Fibroblast of upper back skin (primary cell): ENCODE measurements around the gene CLEC10A.
A peak's percentile ranks its signal among the peaks of the same experiment; 100 is the strongest.

Experiments
- DNase-seq: peaks from one replicate; pipeline ENCODE4 v3.0.0-alpha.2; 2013

The CLEC10A gene

DNA sequence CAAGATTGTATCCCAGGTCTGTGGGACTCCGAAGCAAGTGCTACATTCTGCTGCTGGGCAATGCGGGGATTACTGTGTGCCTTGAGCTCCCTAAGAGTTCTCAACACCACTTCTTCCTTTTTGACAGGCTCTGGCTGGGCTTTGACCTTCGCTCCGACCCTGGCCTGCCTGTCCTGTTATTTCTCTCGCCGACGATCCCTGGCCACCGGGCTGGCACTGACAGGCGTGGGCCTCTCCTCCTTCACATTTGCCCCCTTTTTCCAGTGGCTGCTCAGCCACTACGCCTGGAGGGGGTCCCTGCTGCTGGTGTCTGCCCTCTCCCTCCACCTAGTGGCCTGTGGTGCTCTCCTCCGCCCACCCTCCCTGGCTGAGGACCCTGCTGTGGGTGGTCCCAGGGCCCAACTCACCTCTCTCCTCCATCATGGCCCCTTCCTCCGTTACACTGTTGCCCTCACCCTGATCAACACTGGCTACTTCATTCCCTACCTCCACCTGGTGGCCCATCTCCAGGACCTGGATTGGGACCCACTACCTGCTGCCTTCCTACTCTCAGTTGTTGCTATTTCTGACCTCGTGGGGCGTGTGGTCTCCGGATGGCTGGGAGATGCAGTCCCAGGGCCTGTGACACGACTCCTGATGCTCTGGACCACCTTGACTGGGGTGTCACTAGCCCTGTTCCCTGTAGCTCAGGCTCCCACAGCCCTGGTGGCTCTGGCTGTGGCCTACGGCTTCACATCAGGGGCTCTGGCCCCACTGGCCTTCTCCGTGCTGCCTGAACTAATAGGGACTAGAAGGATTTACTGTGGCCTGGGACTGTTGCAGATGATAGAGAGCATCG, 41.8 kb downstream of the CLEC10A start:
- no peak for DNase-seq

DNA sequence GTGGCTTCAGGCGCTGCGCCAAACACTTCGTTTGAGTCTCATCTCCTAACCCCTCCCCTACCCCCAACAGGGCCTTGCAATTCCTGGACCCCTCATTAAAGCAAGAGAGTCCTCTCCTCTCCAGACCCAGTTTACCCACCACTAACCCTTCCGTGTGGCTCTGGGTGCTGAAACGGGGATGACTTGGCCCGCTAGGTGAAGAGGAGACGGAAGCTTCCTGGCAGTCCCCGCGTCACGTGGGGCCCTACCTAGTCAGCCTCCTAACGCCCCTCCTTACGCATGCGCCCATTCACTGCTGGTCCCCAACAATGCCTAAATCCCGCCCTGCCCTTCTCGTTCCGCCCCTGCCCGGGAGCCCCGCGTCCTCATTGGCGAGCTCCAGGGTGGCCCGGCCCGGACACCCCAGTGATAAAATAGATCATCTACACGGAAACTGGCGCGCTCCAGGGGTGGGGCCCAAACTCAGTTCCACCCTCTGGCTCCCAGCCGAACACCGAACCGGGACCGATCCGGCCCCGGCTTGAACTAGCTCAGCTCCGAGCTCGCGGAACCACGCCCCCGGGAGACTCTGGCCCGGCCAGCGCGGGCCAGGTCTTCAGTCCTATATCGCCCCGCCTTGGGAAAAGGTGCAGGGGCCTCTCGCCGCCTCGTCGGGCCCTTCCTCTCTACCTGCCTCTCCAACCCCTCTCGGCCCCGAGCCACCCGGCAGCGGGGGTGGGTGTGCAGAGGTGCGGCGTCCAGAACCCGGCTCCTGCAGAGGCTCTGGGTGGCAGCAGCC, 44.3 kb downstream of the CLEC10A start, which contains the start of gene SLC16A13:
TSS of gene SLC16A13 (plus strand) at position 425 of the 778 bp plus-strand sequence. CDS start 368 bp downstream, outside the sequence.
- DNase-seq: peak; percentile 95

DNA sequence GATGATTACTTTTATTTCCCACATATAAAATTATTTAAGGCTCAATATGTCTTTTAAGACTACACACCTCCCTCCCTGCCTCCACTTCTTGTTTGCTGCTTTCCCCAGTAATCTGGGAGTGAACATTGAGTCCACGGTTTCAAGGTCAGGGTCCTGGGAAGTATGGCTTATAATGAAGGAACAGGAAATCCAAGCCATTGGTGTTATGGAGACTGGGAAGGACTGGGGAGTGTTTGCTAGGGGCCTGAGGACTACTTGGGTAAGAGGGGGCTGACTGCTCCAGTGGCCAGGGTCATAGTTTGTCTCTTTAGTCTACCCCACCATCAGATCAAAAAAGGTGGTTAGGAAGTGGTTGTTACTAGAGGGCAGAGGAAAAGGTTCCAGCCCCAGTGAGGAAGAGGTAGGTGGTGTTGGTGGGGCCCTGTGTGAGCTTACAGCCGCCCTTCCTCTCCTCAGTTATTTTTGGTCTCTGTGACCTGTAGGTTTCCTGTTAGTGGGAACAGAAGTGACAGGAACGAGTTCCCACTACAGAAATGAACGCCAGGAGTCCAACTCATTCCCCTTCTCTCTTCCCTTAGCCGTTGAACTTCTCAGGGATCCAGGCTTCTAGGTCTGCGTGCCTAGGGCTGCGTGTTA, 45.0 kb downstream of the CLEC10A start:
- no peak for DNase-seq

DNA sequence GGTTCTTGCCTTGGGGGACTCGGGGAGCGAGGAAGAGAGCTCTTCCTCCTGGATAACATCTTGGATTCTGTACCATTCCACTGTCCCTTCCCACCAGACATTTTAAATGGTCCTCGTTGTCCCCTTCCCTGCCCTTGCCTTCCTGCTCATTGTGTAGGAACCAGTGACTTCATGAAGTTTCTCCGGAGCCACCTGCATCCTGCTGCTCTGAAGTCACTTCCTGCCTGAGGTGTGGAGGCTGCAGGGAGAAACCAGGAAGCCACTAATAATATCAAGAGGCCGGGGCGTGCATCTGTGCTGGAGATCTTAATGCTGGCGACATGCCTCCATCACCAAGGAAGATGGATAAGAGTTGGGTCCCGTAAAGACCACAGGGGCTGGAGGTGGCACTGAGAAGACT, 50.4 kb downstream of the CLEC10A start:
- no peak for DNase-seq

DNA sequence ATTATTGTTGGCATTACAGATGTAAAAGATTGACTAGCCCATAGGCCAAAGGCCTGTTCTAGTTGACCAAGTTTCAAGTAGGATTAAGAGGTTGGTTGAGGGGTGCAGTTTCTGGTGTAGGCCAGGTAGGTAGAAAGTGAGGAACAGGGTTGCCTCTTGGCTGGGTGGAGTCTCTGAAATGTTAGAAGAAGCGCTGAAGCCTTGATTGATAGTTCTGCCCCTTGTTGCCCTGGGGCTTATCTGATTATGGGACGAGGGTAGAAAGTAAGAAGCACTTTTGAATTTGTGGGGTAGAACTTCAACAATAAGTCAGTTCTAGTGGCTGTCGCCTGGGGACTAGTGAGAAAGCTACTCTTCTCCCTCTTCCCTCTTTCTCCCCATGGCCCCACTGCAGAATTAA, 51.0 kb downstream of the CLEC10A start:
- no peak for DNase-seq

DNA sequence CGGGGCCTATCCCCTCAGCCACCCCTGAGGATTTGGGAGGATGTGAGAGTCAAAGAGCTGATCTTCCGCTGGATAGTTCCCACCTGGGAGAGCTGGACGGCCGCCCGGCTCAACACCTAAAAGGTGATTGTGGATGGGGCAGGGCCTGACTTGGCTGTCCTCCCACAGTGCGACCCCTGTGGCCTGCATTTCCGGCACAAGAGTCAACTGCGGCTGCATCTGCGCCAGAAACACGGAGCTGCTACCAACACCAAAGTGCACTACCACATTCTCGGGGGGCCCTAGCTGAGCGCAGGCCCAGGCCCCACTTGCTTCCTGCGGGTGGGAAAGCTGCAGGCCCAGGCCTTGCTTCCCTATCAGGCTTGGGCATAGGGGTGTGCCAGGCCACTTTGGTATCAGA, 52.7 kb downstream of the CLEC10A start:
- no peak for DNase-seq

DNA sequence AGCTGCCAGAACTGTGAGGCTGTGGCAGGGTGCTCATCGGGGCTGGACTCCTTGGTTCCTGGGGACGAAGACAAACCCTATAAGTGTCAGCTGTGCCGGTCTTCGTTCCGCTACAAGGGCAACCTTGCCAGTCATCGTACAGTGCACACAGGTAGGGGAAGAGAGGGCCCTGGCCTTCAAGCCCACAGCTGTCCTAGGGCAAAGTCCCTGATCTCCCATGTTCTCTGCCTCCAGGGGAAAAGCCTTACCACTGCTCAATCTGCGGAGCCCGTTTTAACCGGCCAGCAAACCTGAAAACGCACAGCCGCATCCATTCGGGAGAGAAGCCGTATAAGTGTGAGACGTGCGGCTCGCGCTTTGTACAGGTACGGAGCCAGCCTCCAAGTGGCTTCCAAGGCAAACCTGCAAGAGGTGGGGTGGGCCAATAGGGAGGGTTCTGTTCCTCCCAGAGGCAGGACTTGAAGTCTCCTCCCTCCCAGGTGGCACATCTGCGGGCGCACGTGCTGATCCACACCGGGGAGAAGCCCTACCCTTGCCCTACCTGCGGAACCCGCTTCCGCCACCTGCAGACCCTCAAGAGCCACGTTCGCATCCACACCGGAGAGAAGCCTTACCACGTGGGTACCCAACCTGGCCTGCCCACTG, 53.5 kb downstream of the CLEC10A start:
- DNase-seq: no peak

DNA sequence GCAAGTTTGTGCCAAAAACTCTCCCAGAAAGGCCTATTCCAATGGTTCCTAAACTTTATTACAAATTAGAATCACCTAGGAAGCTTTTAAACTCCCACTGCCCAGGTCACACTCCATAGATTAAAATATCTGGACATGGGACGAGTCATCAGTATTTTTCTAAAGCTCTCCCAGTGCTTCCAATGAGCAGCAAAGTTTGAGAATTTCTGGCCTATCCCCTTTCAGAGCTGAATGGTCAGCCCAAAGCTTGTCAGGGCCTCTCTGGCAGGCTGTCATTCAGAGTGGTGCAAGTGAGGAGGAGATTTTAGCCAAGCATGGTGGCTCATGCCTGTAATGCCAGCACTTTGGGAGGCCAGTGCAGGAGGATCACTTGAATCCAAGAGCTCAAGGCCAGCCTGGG, 54.8 kb downstream of the CLEC10A start:
- DNase-seq: no peak
